Large intestine (tissue), 3 donors: ENCODE data around the gene ZBTB33. TPM values are rescaled to one million over a fixed set of nuclear protein-coding genes. Genes with fewer than 3 reads are reported as not detected.

Source experiments
- DNase-seq, 2 donors: peaks; one replicate each; pipeline versions ENCODE4 v3.0.0 to v3.0.0-alpha.2; 2013
- H3K27ac ChIP-seq: one replicate; pipeline ENCODE4 v1.5.1; 2013; ENCODE audit warnings: low read length
- H3K27me3 ChIP-seq: 2 replicates; pipeline ENCODE4 v1.6.1; 2013; ENCODE audit warnings: low read length; ENCODE audit not compliant: control insufficient read depth, insufficient read depth
- H3K36me3 ChIP-seq: 2 replicates; pipeline ENCODE4 v1.6.1; 2013; ENCODE audit warnings: low read length; ENCODE audit not compliant: control insufficient read depth, insufficient read depth
- H3K4me1 ChIP-seq: one replicate; pipeline ENCODE4 v1.6.1; 2013; ENCODE audit warnings: low read length; ENCODE audit not compliant: control insufficient read depth, insufficient read depth
- H3K4me3 ChIP-seq: one replicate; pipeline ENCODE4 v1.5.1; 2013; ENCODE audit warnings: low read length
- H3K9me3 ChIP-seq: one replicate; pipeline ENCODE4 v1.6.1; 2013; ENCODE audit warnings: mild to moderate bottlenecking, low read depth, low read length, moderate library complexity; ENCODE audit not compliant: control insufficient read depth
- WGBS: methylation state at CpG from one replicate; pipeline ENCODE4 v1.1.5; 2013; ENCODE audit warnings: low lambda C conversion rate; ENCODE audit not compliant: insufficient coverage; 5-methylcytosine and 5-hydroxymethylcytosine counted together
- polyA plus RNA-seq: library from polyadenylated mRNA; unstranded; fragments of 120-200 nt; gene quantifications from one replicate; pipeline ENCODE4 v1.2.1, GENCODE V29; 2013

Gene ZBTB33
- polyA plus RNA-seq, 1 donor = 12.8 TPM

DNA sequence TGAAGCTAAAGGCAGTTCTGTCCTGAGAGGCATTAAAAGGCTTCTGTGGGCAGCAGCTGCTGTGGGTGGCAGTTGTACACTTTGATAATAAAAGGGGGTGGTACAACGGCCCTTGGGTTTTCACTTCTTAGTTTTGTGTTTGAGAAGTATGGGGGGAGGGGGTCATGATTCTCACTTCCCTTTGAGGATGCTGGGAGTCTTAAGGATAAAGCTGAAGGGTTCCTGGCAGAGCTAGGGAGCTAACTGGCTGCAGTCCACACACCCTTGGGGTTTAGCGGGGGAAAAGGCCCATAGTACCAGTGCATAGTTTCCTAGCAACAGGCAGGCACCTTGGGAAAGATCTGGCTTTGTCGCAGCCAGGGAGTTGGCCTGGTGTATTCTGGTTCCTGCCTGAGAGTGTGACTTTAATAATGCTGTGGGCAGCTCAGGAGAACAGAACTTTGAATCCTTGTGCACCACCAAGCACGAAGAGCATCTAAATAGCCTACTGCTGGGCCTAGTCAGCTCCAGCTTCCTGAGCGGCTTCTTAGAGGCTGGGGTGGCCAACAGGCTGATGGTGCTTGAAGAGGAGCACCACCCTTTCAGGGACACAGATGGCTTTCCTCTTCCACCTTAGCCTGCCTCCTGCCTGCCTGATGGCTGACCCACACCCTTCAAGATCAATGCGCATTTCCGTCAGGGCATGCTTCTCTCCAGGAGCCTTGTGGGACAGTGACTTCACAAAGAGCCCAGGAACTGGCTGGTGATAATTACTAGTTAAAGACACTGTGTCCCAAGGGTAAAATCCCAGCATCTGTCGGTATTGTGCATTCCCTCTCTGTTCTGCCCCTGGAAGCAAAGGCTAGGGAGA lies 12.5 kb downstream of the ZBTB33 start:
- Histone ChIP-seq H3K27me3 (no peaks in the 10 kb centered on the region), H3K36me3 (no peaks in the 10 kb centered on the region), H3K4me1 (no peaks in the 10 kb centered on the region), H3K27ac (no peak overlapping the region), H3K4me3 (no peak overlapping the region), H3K9me3 (no peaks in the 10 kb centered on the region)
- DNase-seq = no peak
- WGBS = no CpG with 5 or more reads among the region's 8 CpGs

DNA sequence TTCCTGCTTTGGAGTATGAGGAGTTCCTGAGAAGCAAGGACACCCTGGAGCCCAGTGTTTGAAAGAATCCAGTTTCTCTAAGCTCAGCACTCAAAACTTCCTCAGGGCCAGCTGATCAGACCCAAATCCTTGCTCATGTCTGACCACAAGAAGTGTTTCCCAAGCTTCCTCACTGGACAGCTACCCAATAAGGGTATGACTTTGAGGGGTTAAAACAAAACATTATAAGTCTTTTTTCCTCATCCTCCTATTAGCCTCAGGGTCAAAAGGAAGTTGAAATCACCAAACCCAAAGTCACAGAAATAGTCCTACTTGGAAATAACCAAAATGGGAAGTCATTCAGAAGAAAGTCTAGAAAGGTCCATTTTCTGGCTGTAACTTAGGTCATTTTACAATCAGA lies 13.7 kb downstream of the ZBTB33 start:
- no peak for DNase-seq
- no peaks in the 10 kb centered on the region for H3K36me3 ChIP-seq
- no peak overlapping the region for H3K4me3 ChIP-seq
- no peak overlapping the region for H3K27ac ChIP-seq
- H3K4me1 ChIP-seq = no peaks in the 10 kb centered on the region
- H3K27me3 ChIP-seq = no peaks in the 10 kb centered on the region
- H3K9me3 ChIP-seq = no peaks in the 10 kb centered on the region

DNA sequence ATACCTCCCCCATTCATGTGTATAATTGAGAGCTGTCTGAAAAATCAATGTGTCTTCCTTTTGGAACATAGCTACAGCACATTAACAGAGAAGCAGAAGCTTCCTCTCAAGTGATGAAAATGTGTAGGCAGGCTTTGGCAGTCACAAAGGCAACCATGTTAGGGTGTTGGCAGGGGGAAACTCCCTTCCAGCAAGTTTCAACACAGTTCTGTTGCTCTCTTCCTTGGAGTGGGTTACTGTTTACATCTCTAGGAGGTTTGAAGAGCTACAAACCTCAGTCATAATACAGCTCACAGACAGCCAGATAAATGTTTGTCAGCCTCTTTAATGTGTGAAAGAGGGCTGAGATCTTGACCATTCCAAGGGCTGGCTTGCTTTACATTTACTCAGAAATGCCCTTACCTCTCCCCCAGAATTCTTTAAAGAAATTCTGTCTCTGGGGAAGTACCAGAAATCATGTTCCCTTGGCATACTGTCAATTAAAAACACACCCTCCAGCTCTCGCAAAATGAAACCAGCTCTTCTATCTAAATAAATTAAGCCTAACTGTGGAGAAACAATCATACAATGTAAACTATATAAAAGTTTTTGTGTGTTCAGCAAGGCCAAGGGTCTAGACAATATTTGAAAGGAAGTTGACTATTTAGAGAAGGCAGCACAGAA lies 18.9 kb downstream of the ZBTB33 start:
- H3K27ac ChIP-seq = no peak overlapping the region
- no CpG with 5 or more reads among the region's 1 CpG for WGBS

GRCh38 chrX:120270567-120270966 lies 20.0 kb downstream of the ZBTB33 start:
- WGBS = no CpG with 5 or more reads among the region's 4 CpGs
- no peaks in the 10 kb centered on the region for H3K4me1 ChIP-seq

More for the DNA sequence above, 18.9 kb downstream of the ZBTB33 start:
- H3K27me3 ChIP-seq = no peaks in the 10 kb centered on the region
- no peak overlapping the region for H3K4me3 ChIP-seq
- DNase-seq = no peak
- no peaks in the 10 kb centered on the region for H3K9me3 ChIP-seq
- no peaks in the 10 kb centered on the region for H3K4me1 ChIP-seq
- no peaks in the 10 kb centered on the region for H3K36me3 ChIP-seq

GRCh38 chrX:120271218-120271617 lies 20.6 kb downstream of the ZBTB33 start:
- Histone ChIP-seq H3K36me3 (no peaks in the 10 kb centered on the region), H3K4me1 (no peaks in the 10 kb centered on the region)
- no CpG with 5 or more reads among the region's 2 CpGs for WGBS

More at GRCh38 chrX:120270567-120270966, 20.0 kb downstream of the ZBTB33 start:
- no peak for DNase-seq
- Histone ChIP-seq H3K36me3 (no peaks in the 10 kb centered on the region), H3K9me3 (no peaks in the 10 kb centered on the region), H3K27me3 (no peaks in the 10 kb centered on the region), H3K27ac (no peak overlapping the region), H3K4me3 (no peak overlapping the region)

GRCh38 chrX:120274145-120274544 lies 23.5 kb downstream of the ZBTB33 start:
- no peak for DNase-seq
- Histone ChIP-seq H3K4me3 (no peak overlapping the region), H3K27me3 (no peaks in the 10 kb centered on the region), H3K4me1 (no peaks in the 10 kb centered on the region), H3K9me3 (no peaks in the 10 kb centered on the region), H3K36me3 (no peaks in the 10 kb centered on the region), H3K27ac (no peak overlapping the region)
- 100% methylated on average over 1 of the region's 2 CpGs for WGBS

More at GRCh38 chrX:120271218-120271617, 20.6 kb downstream of the ZBTB33 start:
- Histone ChIP-seq H3K27ac (no peak overlapping the region), H3K27me3 (no peaks in the 10 kb centered on the region), H3K9me3 (no peaks in the 10 kb centered on the region), H3K4me3 (no peak overlapping the region)
- DNase-seq = no peak

GRCh38 chrX:120274958-120275357 lies 24.3 kb downstream of the ZBTB33 start:
- no peaks in the 10 kb centered on the region for H3K36me3 ChIP-seq
- no peak overlapping the region for H3K27ac ChIP-seq
- no CpG with 5 or more reads among the region's 2 CpGs for WGBS
- H3K4me3 ChIP-seq = no peak overlapping the region
- H3K4me1 ChIP-seq = no peaks in the 10 kb centered on the region
- no peaks in the 10 kb centered on the region for H3K9me3 ChIP-seq
- no peak for DNase-seq
- H3K27me3 ChIP-seq = no peaks in the 10 kb centered on the region

DNA sequence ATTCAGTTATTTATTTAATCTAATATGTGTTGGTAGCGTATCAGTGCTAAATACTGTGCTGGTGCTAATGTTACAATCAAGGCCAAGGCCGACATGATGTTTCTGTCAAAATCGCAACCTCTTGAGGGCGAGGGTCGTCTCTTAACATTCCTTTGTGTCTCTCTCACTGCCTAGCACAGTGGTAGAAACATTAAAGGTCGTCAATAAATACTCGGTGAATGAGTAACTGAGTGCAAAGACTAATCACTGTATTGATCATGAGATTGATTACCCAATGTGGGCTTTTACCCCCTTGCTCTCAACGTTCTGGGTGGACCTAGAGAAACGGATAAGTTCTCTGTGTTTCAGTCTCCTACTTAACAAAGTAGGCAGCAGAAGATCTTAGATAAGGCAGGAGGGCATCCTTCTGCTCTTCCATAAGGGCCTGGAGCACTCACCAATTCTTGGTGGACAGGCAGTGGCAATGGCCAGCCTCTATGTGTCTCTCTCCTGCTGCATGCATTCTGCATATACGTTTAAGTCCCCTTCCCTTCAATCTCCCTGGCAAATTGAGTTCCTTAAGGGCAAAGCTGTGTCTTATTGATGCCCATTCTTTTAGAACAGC lies 30.5 kb downstream of the ZBTB33 start:
- no peak for DNase-seq
- Histone ChIP-seq H3K36me3 (no peaks in the 10 kb centered on the region), H3K27me3 (no peaks in the 10 kb centered on the region), H3K27ac (no peak overlapping the region), H3K4me1 (no peaks in the 10 kb centered on the region), H3K4me3 (no peak overlapping the region), H3K9me3 (no peaks in the 10 kb centered on the region)
- no CpG with 5 or more reads among the region's 10 CpGs for WGBS

DNA sequence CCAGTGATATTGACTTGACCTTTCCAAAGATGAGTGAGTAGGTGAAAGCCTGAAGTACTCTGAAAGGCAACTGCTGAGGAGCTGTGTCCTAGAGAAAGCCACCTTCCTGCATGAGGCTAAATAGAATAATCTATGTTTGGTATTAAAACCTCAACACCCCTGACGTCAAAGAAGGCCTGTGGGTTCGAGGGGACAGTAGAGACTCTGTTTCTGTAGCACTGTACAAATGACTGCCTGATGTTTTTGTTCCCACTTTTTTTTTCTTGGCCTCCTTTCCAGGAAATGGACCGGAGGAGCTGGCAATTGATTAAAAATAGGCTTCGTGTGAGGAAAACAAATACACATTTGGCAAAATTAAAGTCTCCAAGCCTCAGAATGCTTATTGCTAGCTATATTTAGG lies 31.1 kb downstream of the ZBTB33 start:
- H3K27me3 ChIP-seq = no peaks in the 10 kb centered on the region
- no peaks in the 10 kb centered on the region for H3K4me1 ChIP-seq
- no peak for DNase-seq
- H3K27ac ChIP-seq = no peak overlapping the region
- no peaks in the 10 kb centered on the region for H3K36me3 ChIP-seq
- no CpG with 5 or more reads among the region's 4 CpGs for WGBS
- H3K4me3 ChIP-seq = no peak overlapping the region
- no peaks in the 10 kb centered on the region for H3K9me3 ChIP-seq

DNA sequence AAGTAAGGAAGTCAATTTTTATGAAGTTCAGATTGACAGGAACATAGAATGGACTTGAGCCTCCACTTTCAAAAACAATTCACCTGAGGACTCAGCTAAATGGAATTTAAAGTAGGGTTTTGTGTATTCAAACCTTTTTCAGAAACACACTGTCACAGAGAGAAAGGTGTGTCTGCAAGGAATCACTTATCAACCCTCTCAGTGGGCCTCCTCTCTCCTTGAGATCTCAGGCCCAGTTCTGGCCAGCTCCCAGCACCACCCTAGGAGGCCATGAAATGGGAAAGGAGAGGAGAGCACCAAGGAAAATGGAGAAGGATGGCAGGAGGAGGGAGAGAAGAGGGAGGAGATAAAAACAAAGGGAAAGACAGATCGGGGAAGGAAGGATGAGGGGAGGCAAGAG lies 32.1 kb downstream of the ZBTB33 start:
- no peak for DNase-seq
- H3K27me3 ChIP-seq = no peaks in the 10 kb centered on the region
- H3K36me3 ChIP-seq = no peaks in the 10 kb centered on the region
- WGBS = no CpG with 5 or more reads among the region's 1 CpG
- no peak overlapping the region for H3K4me3 ChIP-seq
- no peak overlapping the region for H3K27ac ChIP-seq
- H3K4me1 ChIP-seq = no peaks in the 10 kb centered on the region
- H3K9me3 ChIP-seq = no peaks in the 10 kb centered on the region
